DMS153 treated with DMSO at 0.1 percent for 48 hours (cell line): ENCODE results near the gene FNDC5.

Source experiments
- DNase-seq: peaks from one replicate; lab custom pipeline; 2025; ENCODE audit not compliant: unreplicated experiment; lab: John Stamatoyannopoulos, UW

The FNDC5 gene

GRCh38 chr1:32884726-32885125 lies 14.0 kb upstream of the FNDC5 start:
- no peak for DNase-seq

GRCh38 chr1:32884032-32884372 lies 13.3 kb upstream of the FNDC5 start:
- DNase-seq = no peak

- no peak for DNase-seq
Measured at GRCh38 chr1:32883338-32884031, 12.8 kb upstream of the FNDC5 start.

- peak; percentile 47 for DNase-seq
Measured at GRCh38 chr1:32881871-32882850, 11.4 kb upstream of the FNDC5 start.

- no peak for DNase-seq
Measured at GRCh38 chr1:32881291-32881690, 10.6 kb upstream of the FNDC5 start.

- no peak for DNase-seq
Measured at GRCh38 chr1:32878637-32879041, 7.9 kb upstream of the FNDC5 start.

GRCh38 chr1:32878183-32878582 lies 7.5 kb upstream of the FNDC5 start:
- DNase-seq = no peak

GRCh38 chr1:32877211-32878110 lies 6.7 kb upstream of the FNDC5 start:
- DNase-seq = peak; percentile 52

GRCh38 chr1:32876341-32877210 lies 5.9 kb upstream of the FNDC5 start:
- DNase-seq = peak; percentile 28

- no peak for DNase-seq
Measured at GRCh38 chr1:32874860-32875752, 4.4 kb upstream of the FNDC5 start.

- DNase-seq = no peak
Measured at GRCh38 chr1:32873484-32873883, 2.8 kb upstream of the FNDC5 start.

GRCh38 chr1:32872192-32872460 lies 1.4 kb upstream of the FNDC5 start:
- no peak for DNase-seq

GRCh38 chr1:32871364-32872191 lies 866 bp upstream of the FNDC5 start:
- no peak for DNase-seq

- DNase-seq = no peak
Measured at GRCh38 chr1:32869923-32870614, 643 bp downstream of the FNDC5 start.

GRCh38 chr1:32868806-32869455 lies 1.8 kb downstream of the FNDC5 start:
- DNase-seq = no peak

- DNase-seq = no peak
Measured at GRCh38 chr1:32868085-32868484, 2.6 kb downstream of the FNDC5 start.

- no peak for DNase-seq
Measured at GRCh38 chr1:32867671-32868070, 3.0 kb downstream of the FNDC5 start.

GRCh38 chr1:32867151-32867550 lies 3.6 kb downstream of the FNDC5 start:
- no peak for DNase-seq
